Lower lobe of right lung (tissue), 2 donors: Measurements from ENCODE around the gene SECTM1. TPM values are rescaled to one million over a fixed set of nuclear protein-coding genes. Genes with fewer than 3 reads are reported as not detected.

Source experiments
- ATAC-seq, 2 donors: fragments of 200-7000 bp; cut with Tn5 transposase; one replicate each; pipeline ENCODE4 v1.9.1; 2020 to 2022; ENCODE audit warnings: mild to moderate bottlenecking in 2 of 2, moderate library complexity in 2 of 2
- DNase-seq: peaks from one replicate; pipeline ENCODE4 v3.0.0-alpha.2; 2020
- H3K27ac ChIP-seq: fragments of 200-600 bp; one replicate; pipeline ENCODE4 v1.8.0; 2022
- H3K27me3 ChIP-seq: fragments of 200-600 bp; one replicate; pipeline ENCODE4 v1.8.0; 2022; ENCODE audit warnings: low read depth
- H3K36me3 ChIP-seq: fragments of 200-600 bp; one replicate; pipeline ENCODE4 v1.8.0; 2022; ENCODE audit warnings: mild to moderate bottlenecking
- H3K4me1 ChIP-seq: fragments of 200-600 bp; one replicate; pipeline ENCODE4 v1.8.0; 2022
- H3K4me3 ChIP-seq: fragments of 200-600 bp; one replicate; pipeline ENCODE4 v1.8.0; 2022; ENCODE audit warnings: mild to moderate bottlenecking
- H3K9me3 ChIP-seq: fragments of 200-600 bp; one replicate; pipeline ENCODE4 v1.8.0; 2022
- CTCF ChIP-seq: fragments of 200-600 bp; IDR thresholded peaks from one replicate; pipeline ENCODE4 v1.8.0; 2022; ENCODE audit warnings: antibody characterized with exemption, mild to moderate bottlenecking
- intact Hi-C: fragments of 100-400 bp; cut with DNase I; formaldehyde crosslinking; loops from one replicate; pipeline ENCODE4 v1.11.0; 2022
- total RNA-seq: library from RNA; stranded (reverse); fragmentation: NEBNext Ultra II Directional; extraction: Animal tissue kit (Norgen Biotek cat#: 25700); gene quantifications from one replicate; pipeline ENCODE4 v1.2.1, GENCODE V29; 2021
- donor health status: DM: no; HTN: yes; CAD: no; lungs with severe emphysema.

Gene SECTM1
- total RNA-seq, 1 donor from 2014 or later = 44.5 TPM

- Histone ChIP-seq H3K36me3 (no peaks in the 10 kb centered on the region), H3K4me1 (peaks cover 48% of the 10 kb centered on the region), H3K27ac (peak overlapping the region; percentile 71), H3K4me3 (no peak overlapping the region), H3K27me3 (no peaks in the 10 kb centered on the region), H3K9me3 (no peaks in the 10 kb centered on the region)
- intact Hi-C loops = no loop called here
- peak; percentile 93 for DNase-seq
- TF ChIP-seq CTCF = no peak
- peak; percentile 63 to 83 for ATAC-seq
Observed at GRCh38 chr17:82287868-82288801, 45.4 kb downstream of the SECTM1 start.

DNA sequence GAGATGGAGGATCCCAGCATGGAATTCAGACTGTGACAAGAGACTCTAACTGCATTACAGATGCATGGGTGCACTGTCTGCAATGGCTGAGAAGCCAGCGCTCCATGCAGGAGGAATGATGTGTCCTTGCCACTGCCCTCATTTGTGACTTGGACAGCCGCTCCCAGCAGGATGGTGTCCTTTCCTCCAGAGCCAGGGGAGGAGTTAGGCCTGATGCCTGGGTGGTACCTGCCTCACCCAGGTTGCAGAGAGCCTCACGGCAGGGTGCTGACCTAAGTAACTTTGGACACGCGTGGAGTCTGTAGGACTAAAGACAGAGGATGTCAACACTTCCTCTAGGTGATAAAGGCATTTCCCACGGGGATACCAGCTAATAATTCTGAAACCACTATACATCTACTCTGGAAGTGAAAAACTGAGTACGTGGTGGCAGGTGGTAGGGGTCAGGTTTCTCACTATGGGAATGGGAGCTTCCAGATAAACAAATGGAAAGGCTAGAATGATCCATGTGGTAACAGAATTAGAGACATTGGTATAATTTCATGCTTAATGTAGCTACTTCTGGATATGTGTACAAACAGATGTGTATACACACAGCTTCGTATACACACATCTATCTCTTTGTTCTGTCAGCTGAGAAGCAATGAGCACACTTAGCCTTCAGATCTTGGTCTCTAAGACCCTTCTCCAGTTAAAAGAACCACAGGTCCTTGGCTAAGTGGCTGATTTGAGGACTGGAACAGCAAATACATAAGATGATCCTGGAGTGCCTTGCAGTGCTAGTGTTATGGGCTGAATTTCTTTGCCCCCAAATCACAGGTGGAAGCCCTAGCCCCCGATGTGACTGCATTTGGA lies 46.3 kb downstream of the SECTM1 start:
- H3K27me3 ChIP-seq = no peaks in the 10 kb centered on the region
- H3K4me3 ChIP-seq = no peak overlapping the region
- intact Hi-C loops = no loop called here
- TF ChIP-seq CTCF = no peak
- H3K36me3 ChIP-seq = no peaks in the 10 kb centered on the region
- DNase-seq = no peak
- peaks cover 57% of the 10 kb centered on the region for H3K4me1 ChIP-seq
- no peaks in the 10 kb centered on the region for H3K9me3 ChIP-seq
- no peak for ATAC-seq
- peak overlapping the region; percentile 71 for H3K27ac ChIP-seq

- DNase-seq (no peak), ATAC-seq (no peak)
- no peak overlapping the region for H3K27ac ChIP-seq
- no peak for TF ChIP-seq CTCF
- no peaks in the 10 kb centered on the region for H3K27me3 ChIP-seq
- H3K36me3 ChIP-seq = no peaks in the 10 kb centered on the region
- intact Hi-C loops = no loop called here
- H3K4me1 ChIP-seq = peaks cover 59% of the 10 kb centered on the region
- no peaks in the 10 kb centered on the region for H3K9me3 ChIP-seq
- no peak overlapping the region for H3K4me3 ChIP-seq
Observed at GRCh38 chr17:82285141-82285540, 48.4 kb downstream of the SECTM1 start.

- Histone ChIP-seq H3K4me1 (peaks cover 42% of the 10 kb centered on the region), H3K9me3 (no peaks in the 10 kb centered on the region), H3K27me3 (no peaks in the 10 kb centered on the region), H3K36me3 (no peaks in the 10 kb centered on the region), H3K27ac (no peak overlapping the region), H3K4me3 (no peak overlapping the region)
- no peak for TF ChIP-seq CTCF
- DNase-seq = no peak
- intact Hi-C loops = no loop called here
- ATAC-seq = no peak
Observed at GRCh38 chr17:82283208-82283749, 50.3 kb downstream of the SECTM1 start.
